HEK293T (cell line): Measurements from ENCODE around the gene MGA.

Experiments
- CTBP1 ChIP-seq: fragments of 450-650 bp; IDR thresholded peaks from 2 replicates; pipeline ENCODE4 v1.6.1; 2016; ENCODE audit warnings: borderline replicate concordance
- FOXA1 ChIP-seq: fragments of 450-650 bp; IDR thresholded peaks from 2 replicates; pipeline ENCODE4 v1.6.1; 2016; ENCODE audit warnings: mild to moderate bottlenecking
- FOXM1 ChIP-seq: fragments of 450-650 bp; IDR thresholded peaks from 2 replicates; pipeline ENCODE4 v1.6.1; 2017; ENCODE audit warnings: mild to moderate bottlenecking, borderline replicate concordance
- TARDBP ChIP-seq: fragments of 450-650 bp; IDR thresholded peaks from 2 replicates; pipeline ENCODE4 v1.6.1; 2016

DNA sequence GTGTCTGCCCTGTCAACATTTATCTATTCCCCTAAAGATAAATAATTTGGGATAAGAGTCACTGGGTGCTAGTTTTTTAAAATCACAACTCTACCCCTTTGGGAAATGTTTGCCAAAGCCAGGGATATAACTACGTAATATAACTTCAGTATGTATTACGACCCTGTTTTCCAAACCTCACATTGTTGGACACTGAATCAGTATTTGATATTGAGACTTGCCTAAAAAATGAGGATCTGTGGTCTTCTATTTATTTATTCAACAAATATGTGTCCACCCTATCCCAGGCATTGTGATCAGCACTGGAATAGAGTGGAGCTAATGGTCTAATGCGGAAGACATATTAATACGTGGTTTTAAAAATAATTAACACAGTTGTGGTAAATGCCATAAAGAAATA, 4.5 kb upstream of the MGA start:
- TF ChIP-seq FOXM1 (no peak), TARDBP (no peak), FOXA1 (no peak), CTBP1 (no peak)
